Hepatocyte (in vitro differentiated cells): ENCODE results near the gene DGKI.

ENCODE experiments used
- EZH2 ChIP-seq: fragments of 200-600 bp; sonication (generic); IDR thresholded peaks from 2 replicates; pipeline ENCODE4 v1.6.1; 2016; ENCODE audit warnings: antibody characterized with exemption, mild to moderate bottlenecking, borderline replicate concordance
- EZH2phosphoT487 ChIP-seq: fragments of 200-600 bp; sonication (generic); IDR thresholded peaks from one replicate; pipeline ENCODE4 v1.6.1; 2018; ENCODE audit warnings: antibody characterized with exemption, mild to moderate bottlenecking, low read depth, moderate library complexity; ENCODE audit not compliant: unreplicated experiment, severe bottlenecking
- TF ChIP-seq, protein P1 (sequence below): fragments of 200-600 bp; sonication (generic); IDR thresholded peaks from 2 replicates; pipeline ENCODE4 v1.5.1; 2016; ENCODE audit warnings: antibody characterized with exemption, mild to moderate bottlenecking; ENCODE audit not compliant: poor library complexity

GRCh38 chr7:137836541-137836940 lies 10.2 kb downstream of the DGKI start:
- TF ChIP-seq, protein P1, sequence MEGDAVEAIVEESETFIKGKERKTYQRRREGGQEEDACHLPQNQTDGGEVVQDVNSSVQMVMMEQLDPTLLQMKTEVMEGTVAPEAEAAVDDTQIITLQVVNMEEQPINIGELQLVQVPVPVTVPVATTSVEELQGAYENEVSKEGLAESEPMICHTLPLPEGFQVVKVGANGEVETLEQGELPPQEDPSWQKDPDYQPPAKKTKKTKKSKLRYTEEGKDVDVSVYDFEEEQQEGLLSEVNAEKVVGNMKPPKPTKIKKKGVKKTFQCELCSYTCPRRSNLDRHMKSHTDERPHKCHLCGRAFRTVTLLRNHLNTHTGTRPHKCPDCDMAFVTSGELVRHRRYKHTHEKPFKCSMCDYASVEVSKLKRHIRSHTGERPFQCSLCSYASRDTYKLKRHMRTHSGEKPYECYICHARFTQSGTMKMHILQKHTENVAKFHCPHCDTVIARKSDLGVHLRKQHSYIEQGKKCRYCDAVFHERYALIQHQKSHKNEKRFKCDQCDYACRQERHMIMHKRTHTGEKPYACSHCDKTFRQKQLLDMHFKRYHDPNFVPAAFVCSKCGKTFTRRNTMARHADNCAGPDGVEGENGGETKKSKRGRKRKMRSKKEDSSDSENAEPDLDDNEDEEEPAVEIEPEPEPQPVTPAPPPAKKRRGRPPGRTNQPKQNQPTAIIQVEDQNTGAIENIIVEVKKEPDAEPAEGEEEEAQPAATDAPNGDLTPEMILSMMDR = no peak
- TF ChIP-seq EZH2 = no peak
- no peak for TF ChIP-seq EZH2phosphoT487
